ENCODE results near the gene OPN1SW.
A peak's percentile ranks its signal among the peaks of the same experiment; 100 is the strongest.

OPN1SW gene

GRCh38 chr7:128791121-128791971 lies 15.8 kb upstream of the OPN1SW start, which contains the start of gene CCDC136:
TSS of gene CCDC136 (plus strand) at chr7:128791968. CDS start at chr7:128792412, 444 bp downstream.
- TF ChIP-seq, protein P1, sequence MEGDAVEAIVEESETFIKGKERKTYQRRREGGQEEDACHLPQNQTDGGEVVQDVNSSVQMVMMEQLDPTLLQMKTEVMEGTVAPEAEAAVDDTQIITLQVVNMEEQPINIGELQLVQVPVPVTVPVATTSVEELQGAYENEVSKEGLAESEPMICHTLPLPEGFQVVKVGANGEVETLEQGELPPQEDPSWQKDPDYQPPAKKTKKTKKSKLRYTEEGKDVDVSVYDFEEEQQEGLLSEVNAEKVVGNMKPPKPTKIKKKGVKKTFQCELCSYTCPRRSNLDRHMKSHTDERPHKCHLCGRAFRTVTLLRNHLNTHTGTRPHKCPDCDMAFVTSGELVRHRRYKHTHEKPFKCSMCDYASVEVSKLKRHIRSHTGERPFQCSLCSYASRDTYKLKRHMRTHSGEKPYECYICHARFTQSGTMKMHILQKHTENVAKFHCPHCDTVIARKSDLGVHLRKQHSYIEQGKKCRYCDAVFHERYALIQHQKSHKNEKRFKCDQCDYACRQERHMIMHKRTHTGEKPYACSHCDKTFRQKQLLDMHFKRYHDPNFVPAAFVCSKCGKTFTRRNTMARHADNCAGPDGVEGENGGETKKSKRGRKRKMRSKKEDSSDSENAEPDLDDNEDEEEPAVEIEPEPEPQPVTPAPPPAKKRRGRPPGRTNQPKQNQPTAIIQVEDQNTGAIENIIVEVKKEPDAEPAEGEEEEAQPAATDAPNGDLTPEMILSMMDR (conservative IDR thresholded peaks at IDR 0.05; ENCODE audit: low read depth, low read length): no peak
- H4K20me1 ChIP-seq (ENCODE audit: insufficient read depth): no peaks in the 10 kb centered on the region

GRCh38 chr7:128790315-128791041 lies 14.9 kb upstream of the OPN1SW start:
- Histone ChIP-seq H3K36me3 (ENCODE audit: insufficient read depth) (no peaks in the 10 kb centered on the region), H3K27me3 (ENCODE audit: insufficient read depth, low read depth) (peaks cover 11% of the 10 kb centered on the region; the same call in 1 of the 2 replicates), H3K9ac (peak overlapping the region; percentile 37; the same call in 1 of the 2 replicates), H2AFZ (ENCODE audit: low read depth) (peak overlapping the region; percentile 89), H4K20me1 (ENCODE audit: insufficient read depth) (no peaks in the 10 kb centered on the region), H3K27ac (no peak overlapping the region), H3K4me1 (ENCODE audit: low read depth, poor library complexity, severe bottlenecking) (peaks cover 10% of the 10 kb centered on the region), H3K79me2 (ENCODE audit: insufficient read depth, low read depth) (no peaks in the 10 kb centered on the region), H3K4me3 (IDR thresholded peaks at IDR 0.05; ENCODE audit: insufficient read depth, low read depth, low read length) (no peak overlapping the region), H3K4me2 (peak overlapping the region; percentile 53)
- TF ChIP-seq, protein P1 (conservative IDR thresholded peaks at IDR 0.05; ENCODE audit: low read depth, low read length): no peak

More at GRCh38 chr7:128791121-128791971, 15.8 kb upstream of the OPN1SW start, which contains the start of gene CCDC136:
- H3K27ac ChIP-seq: no peak within 1 kb of the TSS
- no peaks in the 10 kb centered on the region for H3K36me3 ChIP-seq (ENCODE audit: insufficient read depth)
- peaks cover 11% of the 10 kb centered on the region; the same call in 1 of the 2 replicates for H3K27me3 ChIP-seq (ENCODE audit: insufficient read depth, low read depth)
- peak within 1 kb of the TSS; percentile 89 for H2AFZ ChIP-seq (ENCODE audit: low read depth)
- no peak within 1 kb of the TSS for H3K4me3 ChIP-seq (IDR thresholded peaks at IDR 0.05; ENCODE audit: insufficient read depth, low read depth, low read length)
- no peaks in the 10 kb centered on the region for H3K79me2 ChIP-seq (ENCODE audit: insufficient read depth, low read depth)
- peak within 1 kb of the TSS; percentile 88 for H3K4me2 ChIP-seq
- H3K4me1 ChIP-seq (ENCODE audit: low read depth, poor library complexity, severe bottlenecking): peaks cover 10% of the 10 kb centered on the region
- H3K9ac ChIP-seq: peak within 1 kb of the TSS; percentile 37; the same call in 1 of the 2 replicates

DNA sequence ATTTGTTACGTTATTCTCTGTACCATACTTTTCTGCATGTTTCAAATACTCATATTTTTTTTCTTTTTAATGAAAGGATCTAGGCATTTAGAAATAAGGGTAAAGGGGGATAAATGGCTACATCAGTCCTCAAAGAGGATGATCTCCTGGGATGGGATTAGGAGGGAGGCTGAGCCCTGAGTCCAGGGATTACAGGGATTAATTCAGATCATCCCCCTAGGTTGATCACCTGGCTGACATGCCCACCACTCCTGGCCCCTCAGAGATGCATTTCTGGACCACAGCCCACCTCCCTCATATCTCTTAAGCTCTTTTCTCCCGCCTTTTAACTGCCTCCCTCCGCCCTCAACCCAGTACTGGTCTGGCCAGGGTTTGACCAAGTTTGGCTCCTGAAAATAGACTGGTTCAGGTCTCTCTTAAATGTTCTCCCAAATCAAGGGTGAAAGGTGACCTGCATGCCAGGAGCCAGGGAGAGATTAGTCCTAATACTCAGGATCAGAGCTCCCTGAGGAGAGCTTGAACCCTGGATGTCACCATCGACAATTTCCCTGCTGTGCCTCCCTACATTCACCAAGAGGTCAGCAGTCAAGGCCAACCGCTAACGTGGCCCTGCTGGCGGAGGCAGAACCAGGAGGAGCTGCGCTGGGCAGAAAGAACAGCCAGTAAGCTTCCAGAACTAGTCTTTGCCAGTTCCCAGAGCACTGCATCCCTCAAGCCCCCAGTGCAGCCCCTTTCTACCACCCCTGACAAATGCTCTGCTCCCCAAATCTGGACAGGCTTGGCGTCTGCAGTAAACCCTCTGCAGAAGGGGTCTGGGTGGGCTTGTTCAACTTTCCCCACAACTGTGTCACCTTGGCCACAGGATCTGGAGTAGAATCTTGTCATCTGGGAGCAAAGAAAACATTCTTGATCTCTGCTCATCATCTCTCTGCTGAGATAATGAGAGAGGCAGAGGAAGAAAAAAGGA lies 13.1 kb upstream of the OPN1SW start:
- no peaks in the 10 kb centered on the region for H3K36me3 ChIP-seq (ENCODE audit: insufficient read depth)
- no peak overlapping the region for H3K4me2 ChIP-seq
- peaks cover 10% of the 10 kb centered on the region for H3K4me1 ChIP-seq (ENCODE audit: low read depth, poor library complexity, severe bottlenecking)
- H3K4me3 ChIP-seq (IDR thresholded peaks at IDR 0.05; ENCODE audit: insufficient read depth, low read depth, low read length): no peak overlapping the region
- H3K27me3 ChIP-seq (ENCODE audit: insufficient read depth, low read depth): peaks cover 11% of the 10 kb centered on the region; the same call in 1 of the 2 replicates
- no peaks in the 10 kb centered on the region for H3K79me2 ChIP-seq (ENCODE audit: insufficient read depth, low read depth)
- H4K20me1 ChIP-seq (ENCODE audit: insufficient read depth): no peaks in the 10 kb centered on the region
- H3K27ac ChIP-seq: no peak overlapping the region
- no peak overlapping the region for H2AFZ ChIP-seq (ENCODE audit: low read depth)
- no peak overlapping the region for H3K9ac ChIP-seq
- TF ChIP-seq, protein P1 (conservative IDR thresholded peaks at IDR 0.05; ENCODE audit: low read depth, low read length): no peak

DNA sequence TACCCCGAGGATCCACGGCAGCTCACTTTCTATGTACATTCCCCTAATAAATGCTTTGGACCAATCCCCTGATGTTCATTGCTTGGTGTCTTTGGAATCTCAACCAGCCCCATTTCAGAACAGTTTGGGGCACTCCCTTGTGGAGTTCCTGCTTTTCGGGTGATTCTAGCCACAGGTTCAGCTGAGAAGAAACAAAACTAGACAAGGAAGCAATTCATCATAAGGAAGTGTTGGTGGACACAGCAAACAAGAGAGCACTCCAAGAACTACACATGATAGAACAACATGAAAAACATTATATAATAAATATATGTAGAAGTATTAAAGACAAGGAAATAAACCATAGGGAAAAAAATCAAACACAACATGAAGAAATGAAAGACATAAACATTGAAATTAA lies 10.1 kb upstream of the OPN1SW start:
- no peak overlapping the region for H2AFZ ChIP-seq (ENCODE audit: low read depth)

More for the DNA sequence above, 10.1 kb upstream of the OPN1SW start:
- Histone ChIP-seq H3K36me3 (ENCODE audit: insufficient read depth) (no peaks in the 10 kb centered on the region), H3K4me1 (ENCODE audit: low read depth, poor library complexity, severe bottlenecking) (no peaks in the 10 kb centered on the region), H3K4me2 (no peak overlapping the region), H4K20me1 (ENCODE audit: insufficient read depth) (no peaks in the 10 kb centered on the region), H3K9ac (no peak overlapping the region), H3K4me3 (IDR thresholded peaks at IDR 0.05; ENCODE audit: insufficient read depth, low read depth, low read length) (no peak overlapping the region), H3K27ac (no peak overlapping the region), H3K27me3 (ENCODE audit: insufficient read depth, low read depth) (peaks cover 11% of the 10 kb centered on the region; the same call in 1 of the 2 replicates), H3K79me2 (ENCODE audit: insufficient read depth, low read depth) (no peaks in the 10 kb centered on the region)
- TF ChIP-seq, protein P1 (conservative IDR thresholded peaks at IDR 0.05; ENCODE audit: low read depth, low read length): no peak
